ENCODE data around the gene SPSB4.
"Not testable (repeated sequence)": the region's sequence is repeated elsewhere in the genome, so short reads cannot be mapped to it uniquely, and the experiment has no call there.

The SPSB4 gene

GRCh38 chr3:141109751-141110150 lies 58.6 kb downstream of the SPSB4 start:
- no peak for DNase-seq (ENCODE audit: low read depth)
- H3K4me3 ChIP-seq (ENCODE audit: low read length) = no peak overlapping the region
- TF ChIP-seq CTCF (conservative IDR thresholded peaks at IDR 0.05; ENCODE audit: low read depth, low read length) = peak; percentile 38

DNA sequence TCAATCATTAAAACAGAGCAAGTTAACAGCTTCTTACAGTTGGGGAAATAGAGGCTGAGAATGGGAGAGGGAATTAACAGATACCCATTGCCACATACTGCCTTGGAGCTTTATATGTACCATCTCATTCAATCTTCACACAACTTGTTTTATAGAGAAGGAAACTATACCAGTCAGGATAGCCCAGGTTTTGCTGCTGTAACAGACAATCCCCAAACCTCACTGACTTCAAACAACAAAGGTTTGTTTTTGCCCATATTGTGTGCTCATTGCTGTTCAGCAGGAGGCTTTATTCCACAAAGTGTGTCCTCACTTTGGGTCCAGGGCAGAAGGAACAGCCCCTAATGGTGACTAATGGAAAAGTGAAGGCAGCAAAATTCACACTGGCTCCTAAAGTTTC lies 59.2 kb downstream of the SPSB4 start:
- DNase-seq (ENCODE audit: low read depth) = no peak
- no peak for TF ChIP-seq CTCF (conservative IDR thresholded peaks at IDR 0.05; ENCODE audit: low read depth, low read length)
- no peak overlapping the region for H3K4me3 ChIP-seq (ENCODE audit: low read length)

GRCh38 chr3:141111364-141112155 lies 60.4 kb downstream of the SPSB4 start:
- DNase-seq (ENCODE audit: low read depth) = no peak
- no peak overlapping the region for H3K4me3 ChIP-seq (ENCODE audit: low read length)
- TF ChIP-seq CTCF (conservative IDR thresholded peaks at IDR 0.05; ENCODE audit: low read depth, low read length) = no peak

DNA sequence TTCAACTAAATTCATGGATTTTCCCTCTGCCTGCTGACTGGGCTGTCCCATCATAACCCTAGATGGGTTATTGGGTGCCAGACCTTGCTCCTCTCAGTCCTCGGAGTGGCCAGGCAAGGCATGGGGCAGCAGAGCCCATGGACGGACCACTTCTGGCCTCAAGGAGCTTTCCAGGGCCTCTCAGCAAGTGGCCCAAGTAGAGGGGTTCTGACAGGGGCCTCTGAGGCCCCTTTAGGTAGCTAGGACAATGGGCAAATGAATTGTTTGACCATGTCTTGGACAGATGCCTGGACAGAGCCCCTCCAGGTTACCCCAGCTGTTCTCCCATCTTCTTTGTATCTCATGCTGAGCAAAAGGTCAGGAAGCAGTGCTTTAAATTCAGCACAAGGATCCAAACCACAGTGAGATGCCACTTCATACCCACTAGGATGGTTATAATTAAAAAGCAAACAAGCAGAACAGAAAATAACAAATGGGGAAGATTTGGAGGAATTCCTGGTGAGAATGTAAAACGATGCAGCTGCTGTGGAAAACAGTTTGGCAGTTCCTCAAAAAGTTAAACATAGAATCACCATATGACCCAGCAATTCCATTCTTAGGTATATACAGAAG lies 61.6 kb downstream of the SPSB4 start:
- no peak overlapping the region for H3K4me3 ChIP-seq (ENCODE audit: low read length)
- no peak for TF ChIP-seq CTCF (conservative IDR thresholded peaks at IDR 0.05; ENCODE audit: low read depth, low read length)
- DNase-seq (ENCODE audit: low read depth) = no peak

GRCh38 chr3:141113680-141114079 lies 62.5 kb downstream of the SPSB4 start:
- H3K4me3 ChIP-seq (ENCODE audit: low read length); DNase-seq (ENCODE audit: low read depth): not testable (repeated sequence)

DNA sequence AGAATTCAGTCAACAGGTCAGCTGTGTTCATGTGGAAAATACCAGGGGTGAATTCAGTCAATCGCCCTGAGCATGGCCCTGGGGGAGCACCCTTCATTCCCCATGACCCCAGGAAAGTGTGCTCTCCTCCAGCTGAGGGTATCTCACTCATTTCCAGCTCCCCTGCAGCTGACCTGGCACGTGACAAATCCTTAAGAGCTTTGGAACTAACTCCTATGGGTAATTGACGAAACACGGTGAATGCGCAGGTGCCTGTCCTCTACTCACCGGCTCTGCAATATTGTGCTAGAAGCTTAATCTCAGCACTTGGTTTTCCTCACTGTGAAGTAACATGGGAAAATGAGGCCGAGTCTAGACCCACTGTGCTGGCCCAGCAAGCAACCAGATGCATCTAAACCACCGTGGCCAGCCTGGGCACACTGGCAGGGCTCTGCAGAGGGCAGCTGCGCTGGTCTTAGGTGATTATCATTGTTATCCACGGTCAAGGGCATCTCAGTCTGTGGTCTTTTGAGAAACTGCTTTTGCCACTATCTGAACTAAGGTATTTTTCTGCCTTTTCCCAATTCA lies 63.1 kb downstream of the SPSB4 start:
- TF ChIP-seq CTCF (conservative IDR thresholded peaks at IDR 0.05; ENCODE audit: low read depth, low read length) = no peak
- DNase-seq (ENCODE audit: low read depth) = no peak
- H3K4me3 ChIP-seq (ENCODE audit: low read length) = no peak overlapping the region

- no peak for DNase-seq (ENCODE audit: low read depth)
- peak; percentile 40 for TF ChIP-seq CTCF (conservative IDR thresholded peaks at IDR 0.05; ENCODE audit: low read depth, low read length)
- no peak overlapping the region for H3K4me3 ChIP-seq (ENCODE audit: low read length)
Measured at GRCh38 chr3:141114816-141115460, 63.8 kb downstream of the SPSB4 start.

Data from retinal pigment epithelial cell (primary cell).